CD8-positive, alpha-beta memory T cell (primary cell): Measurements from ENCODE around the gene CATSPERZ. TPM values are rescaled to one million over a fixed set of nuclear protein-coding genes. Genes with fewer than 3 reads are reported as not detected.

Source experiments
- CTCF ChIA-PET: fragments of 350-600 bp; sonication (Branson Sonifier 250); formaldehyde crosslinking; loops from one replicate; lab custom pipeline; 2021; ENCODE audit warnings: antibody characterized with exemption; lab: Charles Lee
- POLR2A ChIA-PET: fragments of 350-600 bp; sonication (Branson Sonifier 250); formaldehyde crosslinking; loops from one replicate; lab custom pipeline; 2021; ENCODE audit warnings: antibody characterized with exemption; lab: Charles Lee
- DNase-seq, 5 donors: peaks; one replicate each; pipeline versions ENCODE4 v3.0.0 to v3.0.0-alpha.2; 2020 to 2022; ENCODE audit warnings: mixed read lengths in 1 of 5
- H3K27ac ChIP-seq: one replicate; pipeline ENCODE4 v1.7.0; 2013; ENCODE audit warnings: low read depth, mild to moderate bottlenecking, low read length, moderate library complexity
- H3K27me3 ChIP-seq: 2 replicates; pipeline ENCODE4 v1.7.0; 2013; ENCODE audit warnings: low read length, mild to moderate bottlenecking; ENCODE audit not compliant: insufficient read depth, poor library complexity, severe bottlenecking
- H3K36me3 ChIP-seq: 2 replicates; pipeline ENCODE4 v1.7.0; 2013; ENCODE audit warnings: mild to moderate bottlenecking, low read length, moderate library complexity; ENCODE audit not compliant: insufficient read depth
- H3K4me1 ChIP-seq: 2 replicates; pipeline ENCODE4 v1.7.0; 2013; ENCODE audit warnings: mild to moderate bottlenecking, low read length, moderate library complexity; ENCODE audit not compliant: insufficient read depth
- H3K4me3 ChIP-seq: 2 replicates; pipeline ENCODE4 v1.7.0; 2013; ENCODE audit warnings: mild to moderate bottlenecking, low read length
- H3K9me3 ChIP-seq: 2 replicates; pipeline ENCODE4 v1.7.0; 2013; ENCODE audit warnings: mild to moderate bottlenecking, low read length
- H3K27ac Mint-ChIP-seq, 8 donors: one replicate each; pipeline ENCODE4 v1.8.0; 2020 to 2021; ENCODE audit warnings: mixed read lengths in 8 of 8, mild to moderate bottlenecking in 6 of 8, inconsistent platforms in 3 of 8, moderate library complexity in 3 of 8
- H3K27me3 Mint-ChIP-seq, 2 donors: one replicate each; pipeline ENCODE4 v1.8.0; 2020 to 2021; ENCODE audit warnings: mixed read lengths in 2 of 2, mild to moderate bottlenecking in 1 of 2, moderate library complexity in 1 of 2
- H3K36me3 Mint-ChIP-seq, 3 donors: one replicate each; pipeline ENCODE4 v1.8.0; 2020 to 2021; ENCODE audit warnings: mixed read lengths in 3 of 3, inconsistent platforms in 1 of 3, mild to moderate bottlenecking in 1 of 3
- H3K4me1 Mint-ChIP-seq, 3 donors: one replicate each; pipeline ENCODE4 v1.8.0; 2020 to 2021; ENCODE audit warnings: mixed read lengths in 3 of 3, inconsistent platforms in 1 of 3, mild to moderate bottlenecking in 1 of 3
- H3K4me3 Mint-ChIP-seq, 7 donors: one replicate each; pipeline ENCODE4 v1.8.0; 2020 to 2021; ENCODE audit warnings: mixed read lengths in 7 of 7, mild to moderate bottlenecking in 6 of 7, moderate library complexity in 4 of 7, inconsistent platforms in 2 of 7
- H3K9me3 Mint-ChIP-seq, 5 donors: one replicate each; pipeline ENCODE4 v1.8.0; 2020 to 2022; ENCODE audit warnings: mixed read lengths in 5 of 5, mild to moderate bottlenecking in 3 of 5, moderate library complexity in 2 of 5, inconsistent platforms in 1 of 5
- polyA plus RNA-seq: library from polyadenylated mRNA; unstranded; fragments of 300-500 nt; fragmentation: Illumina TruSeq; gene quantifications from one replicate; pipeline ENCODE4 v1.2.3, GENCODE V29; 2021
- total RNA-seq, 2 experiments: library from RNA; stranded (reverse); gene quantifications; one replicate each; pipeline ENCODE4 v1.2.3, GENCODE V29; 2021

CATSPERZ gene
- total and polyA plus RNA-seq, 3 experiments from 2014 or later = not detected

- Mint-ChIP-seq H3K36me3 (peaks cover 0 to 6% (median 0%) of the 10 kb centered on the region in 3 donors), H3K9me3 (no peaks in the 10 kb centered on the region), H3K4me3 (no peak overlapping the region), H3K27ac (peak overlapping the region in 1 of 8 donors; percentile 94), H3K27me3 (no peaks in the 10 kb centered on the region), H3K4me1 (peaks cover 7 to 10% (median 9%) of the 10 kb centered on the region in 3 donors)
- Histone ChIP-seq H3K27ac (no peak overlapping the region), H3K9me3 (no peaks in the 10 kb centered on the region), H3K4me3 (no peak overlapping the region), H3K36me3 (no peaks in the 10 kb centered on the region), H3K27me3 (no peaks in the 10 kb centered on the region), H3K4me1 (peaks cover 12% of the 10 kb centered on the region)
- no peak for DNase-seq
- POLR2A ChIA-PET = interaction anchor here (1.1 to 3.2 kb wide), 3 partner anchors 12 to 26 kb away, joined by 3 to 14 read pairs (median 5); partner anchors contain the start of genes ESRRA, PRDX5 and TRMT112
- CTCF ChIA-PET = interaction anchor here (0.9 to 7.2 kb wide), 15 partner anchors 8 to 330 kb away, joined by 3 to 61 read pairs (median 7); partner anchors contain the start of genes CATSPERZ, ESRRA, FERMT3 and PRDX5
These were observed 30.7 kb downstream of the CATSPERZ start for GRCh38 chr11:64330888-64331287.

GRCh38 chr11:64331569-64332371 is 31.6 kb downstream of the CATSPERZ start:
- H3K4me3 Mint-ChIP-seq = peak overlapping the region in 6 of 7 donors; percentile 14 to 70 (median 59)
- H3K36me3 Mint-ChIP-seq = peaks cover 0 to 9% (median 0%) of the 10 kb centered on the region in 3 donors
- no peaks in the 10 kb centered on the region for H3K27me3 ChIP-seq
- H3K9me3 Mint-ChIP-seq = no peaks in the 10 kb centered on the region
- peaks cover 12% of the 10 kb centered on the region for H3K4me1 ChIP-seq
- peaks cover 7 to 13% (median 9%) of the 10 kb centered on the region in 3 donors for H3K4me1 Mint-ChIP-seq
- peak overlapping the region; percentile 0 to 94 (median 71) for H3K27ac Mint-ChIP-seq
- no peaks in the 10 kb centered on the region for H3K9me3 ChIP-seq
- H3K27me3 Mint-ChIP-seq = no peaks in the 10 kb centered on the region
- H3K36me3 ChIP-seq = no peaks in the 10 kb centered on the region
- peak overlapping the region; percentile 38 for H3K27ac ChIP-seq
- CTCF ChIA-PET = interaction anchor here (0.6 to 7.2 kb wide), 18 partner anchors 8 to 331 kb away, joined by 3 to 61 read pairs (median 6); partner anchors contain the start of genes CATSPERZ, CCDC88B, ESRRA and FERMT3
- POLR2A ChIA-PET = interaction anchor here (0.5 to 3.2 kb wide), 7 partner anchors 11 to 125 kb away, joined by 3 to 14 read pairs (median 5); partner anchors contain the start of genes ESRRA, FERMT3, PRDX5 and TRMT112
- DNase-seq = peak; percentile 55 to 82 (median 60)
- H3K4me3 ChIP-seq = no peak overlapping the region

DNA sequence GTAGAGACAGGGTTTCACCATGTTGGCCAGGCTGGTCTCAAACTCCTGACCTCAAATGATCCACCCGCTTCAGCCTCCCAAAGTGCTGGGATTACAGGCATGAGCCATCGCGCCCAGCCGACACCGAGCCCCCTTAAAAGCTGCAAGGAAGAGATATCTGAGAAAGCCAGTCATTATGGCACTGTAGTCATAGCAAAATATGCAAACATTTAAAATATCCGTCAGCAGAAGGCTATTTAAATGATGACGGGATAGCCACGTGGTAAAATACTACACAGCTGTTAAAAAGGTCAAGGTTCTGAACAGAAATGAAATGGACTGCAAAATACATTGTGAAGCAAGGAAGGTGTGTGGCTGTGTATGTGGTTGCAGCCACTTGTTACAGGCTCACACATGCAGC is 33.4 kb downstream of the CATSPERZ start:
- no peak for DNase-seq
- H3K4me1 Mint-ChIP-seq = peaks cover 15 to 26% (median 20%) of the 10 kb centered on the region in 3 donors
- no peak overlapping the region for H3K4me3 ChIP-seq
- H3K9me3 ChIP-seq = no peaks in the 10 kb centered on the region
- H3K4me1 ChIP-seq = peaks cover 12% of the 10 kb centered on the region
- H3K36me3 ChIP-seq = no peaks in the 10 kb centered on the region
- no peak overlapping the region for H3K4me3 Mint-ChIP-seq
- ChIA-PET POLR2A (interaction anchor here (0.7 to 1.4 kb wide), 2 partner anchors 16 to 24 kb away, joined by 4 to 8 read pairs; partner anchors contain the start of genes PRDX5 and TRMT112), CTCF (interaction anchor here (4.8 to 7.2 kb wide), 2 partner anchors 16 to 128 kb away, joined by 41 to 61 read pairs; partner anchors contain the start of genes FERMT3, PRDX5 and TRMT112)
- no peaks in the 10 kb centered on the region for H3K27me3 Mint-ChIP-seq
- H3K27ac ChIP-seq = no peak overlapping the region
- no peaks in the 10 kb centered on the region for H3K27me3 ChIP-seq
- H3K9me3 Mint-ChIP-seq = no peaks in the 10 kb centered on the region
- H3K36me3 Mint-ChIP-seq = peaks cover 0 to 20% (median 5%) of the 10 kb centered on the region in 3 donors
- H3K27ac Mint-ChIP-seq = no peak overlapping the region

- Mint-ChIP-seq H3K4me3 (peak overlapping the region in 1 of 7 donors; percentile 16), H3K27me3 (no peaks in the 10 kb centered on the region), H3K36me3 (peaks cover 0 to 22% (median 5%) of the 10 kb centered on the region in 3 donors), H3K4me1 (peaks cover 26 to 38% (median 32%) of the 10 kb centered on the region in 3 donors), H3K9me3 (no peaks in the 10 kb centered on the region), H3K27ac (no peak overlapping the region)
- H3K4me1 ChIP-seq = peaks cover 26% of the 10 kb centered on the region
- H3K36me3 ChIP-seq = no peaks in the 10 kb centered on the region
- H3K27me3 ChIP-seq = no peaks in the 10 kb centered on the region
- CTCF ChIA-PET = interaction anchor here (7.2 kb wide), 1 partner anchor 17 kb away, joined by 61 read pairs; the partner anchor contains the start of genes PRDX5 and TRMT112
- H3K9me3 ChIP-seq = no peaks in the 10 kb centered on the region
- POLR2A ChIA-PET = no interaction called here
- DNase-seq = no peak
- no peak overlapping the region for H3K27ac ChIP-seq
- H3K4me3 ChIP-seq = no peak overlapping the region
These were observed 34.9 kb downstream of the CATSPERZ start for GRCh38 chr11:64334764-64335735.

- Mint-ChIP-seq H3K36me3 (peaks cover 0 to 32% (median 5%) of the 10 kb centered on the region in 3 donors), H3K4me3 (peak overlapping the region in 1 of 7 donors; percentile 37), H3K9me3 (no peaks in the 10 kb centered on the region), H3K4me1 (peaks cover 30 to 53% (median 33%) of the 10 kb centered on the region in 3 donors), H3K27ac (peak overlapping the region; percentile 14 to 99 (median 74)), H3K27me3 (no peaks in the 10 kb centered on the region)
- Histone ChIP-seq H3K4me1 (peaks cover 32% of the 10 kb centered on the region), H3K36me3 (no peaks in the 10 kb centered on the region), H3K9me3 (no peaks in the 10 kb centered on the region), H3K4me3 (no peak overlapping the region), H3K27me3 (no peaks in the 10 kb centered on the region), H3K27ac (no peak overlapping the region)
- ChIA-PET POLR2A (no interaction called here), CTCF (interaction anchor here (0.5 to 6.7 kb wide), 2 partner anchors 20 to 1413 kb away, joined by 3 to 42 read pairs; partner anchors contain the start of genes PRDX5 and TRMT112)
- DNase-seq = no peak
These were observed 37.5 kb downstream of the CATSPERZ start for GRCh38 chr11:64337538-64338249.

- Histone ChIP-seq H3K27me3 (no peaks in the 10 kb centered on the region), H3K4me1 (peaks cover 32% of the 10 kb centered on the region), H3K9me3 (no peaks in the 10 kb centered on the region), H3K27ac (no peak overlapping the region), H3K4me3 (no peak overlapping the region), H3K36me3 (peaks cover 7% of the 10 kb centered on the region)
- Mint-ChIP-seq H3K27ac (peak overlapping the region; percentile 92 to 99 (median 96)), H3K4me3 (peak overlapping the region in 6 of 7 donors; percentile 59 to 91 (median 87)), H3K9me3 (no peaks in the 10 kb centered on the region), H3K36me3 (peaks cover 0 to 33% (median 5%) of the 10 kb centered on the region in 3 donors), H3K4me1 (peaks cover 30 to 57% (median 33%) of the 10 kb centered on the region in 3 donors), H3K27me3 (peaks cover 0 to 2% of the 10 kb centered on the region in 2 donors)
- ChIA-PET POLR2A (interaction anchor here (0.7 to 2.6 kb wide), 2 partner anchors 21 to 570 kb away, joined by 15 to 28 read pairs; partner anchors contain the start of genes PRDX5, TRMT112 and ZFTA), CTCF (interaction anchor here (6.7 kb wide), 1 partner anchor 21 kb away, joined by 42 read pairs; the partner anchor contains the start of genes PRDX5 and TRMT112)
- DNase-seq = no peak
These were observed 38.6 kb downstream of the CATSPERZ start for GRCh38 chr11:64338716-64339115.
